HEK293T (cell line): ENCODE measurements around the gene DRC1.
"Not testable (repeated sequence)": the region's sequence is repeated elsewhere in the genome, so short reads cannot be mapped to it uniquely, and the experiment has no call there.

ENCODE experiments used
- CTCF ChIA-PET: fragments of 350-600 bp; formaldehyde crosslinking; extraction: SDS; loops from one replicate; lab custom pipeline; 2021; ENCODE audit warnings: antibody characterized with exemption, inconsistent platforms; lab: Yijun Ruan, JAX
- POLR2A ChIA-PET: fragments of 350-600 bp; formaldehyde crosslinking; extraction: SDS; loops from one replicate; lab custom pipeline; 2020; ENCODE audit warnings: antibody characterized with exemption, inconsistent platforms; lab: Yijun Ruan, JAX
- DNase-seq: peaks from one replicate; pipeline ENCODE4 v3.0.0; 2012; ENCODE audit warnings: mixed read lengths; ENCODE audit errors: extremely low spot score
- ARNT ChIP-seq: fragments of 450-650 bp; IDR thresholded peaks from 2 replicates; pipeline ENCODE4 v1.6.1; 2017; ENCODE audit warnings: mild to moderate bottlenecking
- BHLHE40 ChIP-seq: fragments of 450-650 bp; IDR thresholded peaks from 2 replicates; pipeline ENCODE4 v1.6.1; 2016; ENCODE audit warnings: mild to moderate bottlenecking, moderate library complexity, borderline replicate concordance
- CTBP1 ChIP-seq: fragments of 450-650 bp; IDR thresholded peaks from 2 replicates; pipeline ENCODE4 v1.6.1; 2016; ENCODE audit warnings: borderline replicate concordance
- ELF4 ChIP-seq: fragments of 450-650 bp; IDR thresholded peaks from 2 replicates; pipeline ENCODE4 v1.6.1; 2017; ENCODE audit warnings: antibody characterized with exemption
- FOXA1 ChIP-seq: fragments of 450-650 bp; IDR thresholded peaks from 2 replicates; pipeline ENCODE4 v1.6.1; 2016; ENCODE audit warnings: mild to moderate bottlenecking
- FOXK2 ChIP-seq: fragments of 450-650 bp; IDR thresholded peaks from 2 replicates; pipeline ENCODE4 v1.6.1; 2016; ENCODE audit warnings: mild to moderate bottlenecking
- FOXM1 ChIP-seq: fragments of 450-650 bp; IDR thresholded peaks from 2 replicates; pipeline ENCODE4 v1.6.1; 2017; ENCODE audit warnings: mild to moderate bottlenecking, borderline replicate concordance
- HDGF ChIP-seq: fragments of 450-650 bp; IDR thresholded peaks from 2 replicates; pipeline ENCODE4 v1.6.1; 2017; ENCODE audit warnings: antibody characterized with exemption, borderline replicate concordance
- L3MBTL2 ChIP-seq: fragments of 450-650 bp; conservative IDR thresholded peaks from 2 replicates; pipeline ENCODE4 v1.6.1; 2016; ENCODE audit warnings: mild to moderate bottlenecking
- LEF1 ChIP-seq: fragments of 450-650 bp; IDR thresholded peaks from 2 replicates; pipeline ENCODE4 v1.6.1; 2017; ENCODE audit warnings: mild to moderate bottlenecking, borderline replicate concordance
- NFRKB ChIP-seq: fragments of 450-650 bp; IDR thresholded peaks from 2 replicates; pipeline ENCODE4 v1.6.1; 2016; ENCODE audit warnings: mild to moderate bottlenecking, moderate library complexity
- SP1 ChIP-seq: fragments of 450-650 bp; IDR thresholded peaks from 2 replicates; pipeline ENCODE4 v1.6.1; 2017
- SUZ12 ChIP-seq: fragments of 450-650 bp; IDR thresholded peaks from 2 replicates; pipeline ENCODE4 v1.6.1; 2016; ENCODE audit warnings: mild to moderate bottlenecking
- TARDBP ChIP-seq: fragments of 450-650 bp; IDR thresholded peaks from 2 replicates; pipeline ENCODE4 v1.6.1; 2016
- ZNF384 ChIP-seq: fragments of 450-650 bp; IDR thresholded peaks from 2 replicates; pipeline ENCODE4 v1.6.1; 2016
- TF ChIP-seq, protein P1 (sequence below): fragments of 450-650 bp; IDR thresholded peaks from 2 replicates; pipeline ENCODE4 v1.6.1; 2016

Gene DRC1

DNA sequence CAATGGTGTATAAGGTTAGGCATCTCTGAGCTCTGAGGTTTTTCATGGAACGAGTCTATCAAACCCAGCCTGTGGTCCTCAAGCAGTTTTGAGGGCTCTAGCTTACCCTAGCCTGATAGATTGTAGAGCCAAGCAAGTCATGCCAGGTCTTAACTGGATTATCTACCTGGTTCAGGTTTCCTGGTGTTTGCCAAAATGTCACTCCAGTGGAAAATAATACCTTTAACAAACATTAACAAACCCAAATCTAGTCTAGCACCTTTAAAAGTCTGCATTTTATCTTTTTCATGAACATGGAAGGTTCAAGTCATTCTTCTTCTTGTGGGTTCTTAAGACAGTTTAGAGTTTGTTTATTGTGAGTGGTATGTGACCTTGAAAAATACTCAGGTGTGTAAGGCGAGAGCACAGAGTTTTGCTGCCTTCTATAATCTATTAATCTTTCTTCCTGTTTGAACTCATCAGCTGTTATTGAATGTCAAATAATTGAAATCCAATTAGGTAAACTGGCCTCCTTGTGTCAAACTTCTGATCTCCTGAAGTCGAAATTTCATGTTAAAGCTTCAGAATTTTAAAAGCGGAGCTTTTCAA lies 41.7 kb upstream of the DRC1 start:
- TF ChIP-seq ARNT (no peak), NFRKB (no peak), L3MBTL2 (no peak), ELF4 (no peak), SUZ12 (no peak), SP1 (no peak), ZNF384 (no peak), CTBP1 (no peak)
- TF ChIP-seq, protein P1, sequence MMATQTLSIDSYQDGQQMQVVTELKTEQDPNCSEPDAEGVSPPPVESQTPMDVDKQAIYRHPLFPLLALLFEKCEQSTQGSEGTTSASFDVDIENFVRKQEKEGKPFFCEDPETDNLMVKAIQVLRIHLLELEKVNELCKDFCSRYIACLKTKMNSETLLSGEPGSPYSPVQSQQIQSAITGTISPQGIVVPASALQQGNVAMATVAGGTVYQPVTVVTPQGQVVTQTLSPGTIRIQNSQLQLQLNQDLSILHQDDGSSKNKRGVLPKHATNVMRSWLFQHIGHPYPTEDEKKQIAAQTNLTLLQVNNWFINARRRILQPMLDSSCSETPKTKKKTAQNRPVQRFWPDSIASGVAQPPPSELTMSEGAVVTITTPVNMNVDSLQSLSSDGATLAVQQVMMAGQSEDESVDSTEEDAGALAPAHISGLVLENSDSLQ = no peak
- POLR2A ChIA-PET = interaction anchor here (1.5 kb wide), 1 partner anchor 14 kb away, joined by 4 read pairs; the partner anchor contains the start of gene SELENOI
- CTCF ChIA-PET = no interaction called here
- DNase-seq = no peak

DNA sequence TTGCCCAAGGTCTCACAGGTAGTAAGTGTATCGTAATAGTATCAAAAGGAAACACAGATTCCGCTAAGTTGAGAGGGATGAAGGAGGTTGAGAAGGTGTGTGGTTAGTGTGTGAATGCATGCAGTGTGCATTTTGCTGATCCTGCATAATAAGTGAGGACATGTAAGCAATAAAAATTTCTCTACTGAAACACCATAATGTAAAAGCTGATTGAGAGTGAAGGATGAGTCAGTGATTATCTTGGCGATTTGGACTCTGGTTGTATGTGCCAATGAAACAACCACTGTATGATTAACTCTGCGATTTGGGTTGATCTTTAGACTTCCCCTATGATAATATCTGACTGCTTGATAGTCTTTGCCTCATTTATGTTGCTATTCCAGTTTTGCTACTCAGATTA lies 38.4 kb upstream of the DRC1 start:
- POLR2A ChIA-PET = interaction anchor here (1.5 kb wide), 1 partner anchor 18 kb away, joined by 4 read pairs; the partner anchor contains the start of gene SELENOI
- CTCF ChIA-PET = interaction anchor here (0.6 kb wide), 1 partner anchor 97 kb away, joined by 3 read pairs; no protein-coding TSS in a partner anchor
- no peak for DNase-seq
- TF ChIP-seq CTBP1 (no peak), FOXK2 (no peak), NFRKB (no peak), BHLHE40 (no peak), TARDBP (no peak), SP1 (no peak), HDGF (no peak), ELF4 (no peak), FOXM1 (no peak), LEF1 (no peak), L3MBTL2 (no peak), SUZ12 (no peak), ARNT (no peak)
- TF ChIP-seq, protein P1 = no peak

DNA sequence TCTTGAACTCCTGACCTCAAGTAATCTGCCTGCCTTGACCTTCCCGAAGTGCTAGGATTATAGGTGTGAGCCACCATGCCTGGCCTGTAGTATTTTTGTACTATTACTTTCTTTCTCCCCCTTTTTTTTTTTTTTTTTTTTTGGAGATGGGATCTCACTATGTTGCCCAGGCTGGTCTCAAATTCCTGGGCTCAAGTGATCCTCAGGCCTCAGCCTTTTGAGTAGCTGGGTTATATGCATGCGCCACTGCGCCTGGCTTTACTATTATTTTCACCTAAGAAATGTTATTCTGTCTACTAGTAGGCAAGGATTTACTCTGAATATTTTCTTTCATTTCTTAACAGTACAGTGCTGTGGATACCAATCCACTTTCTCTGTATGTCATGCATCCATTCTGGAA lies 37.8 kb upstream of the DRC1 start:
- no peak for DNase-seq
- TF ChIP-seq, protein P1 = no peak
- TF ChIP-seq ELF4 = no peak
- no peak for TF ChIP-seq FOXM1
- TF ChIP-seq LEF1 = no peak
- no peak for TF ChIP-seq NFRKB
- TF ChIP-seq SUZ12 = no peak
- no peak for TF ChIP-seq FOXA1
- TF ChIP-seq ARNT = no peak
- TF ChIP-seq SP1 = no peak
- no peak for TF ChIP-seq L3MBTL2
- ChIA-PET POLR2A (interaction anchor here (1.5 kb wide), 1 partner anchor 18 kb away, joined by 4 read pairs; the partner anchor contains the start of gene SELENOI), CTCF (no interaction called here)

DNA sequence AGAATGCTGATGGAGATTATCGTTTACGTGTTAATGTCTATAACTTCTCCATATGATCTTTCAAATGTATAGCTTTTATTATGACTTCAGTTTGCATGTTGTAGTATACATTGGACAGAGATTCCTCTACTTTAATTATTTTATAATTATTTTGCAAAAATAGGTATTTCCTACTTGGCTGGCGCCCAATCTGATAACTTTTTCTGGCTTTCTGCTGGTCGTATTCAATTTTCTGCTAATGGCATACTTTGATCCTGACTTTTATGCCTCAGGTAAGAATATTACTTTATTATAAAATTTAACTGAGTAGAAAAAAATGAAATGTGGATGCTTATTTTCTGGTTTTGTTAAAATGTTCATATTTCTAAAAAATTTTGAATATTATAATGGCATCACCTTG lies 37.1 kb upstream of the DRC1 start:
- no peak for TF ChIP-seq TARDBP
- no peak for TF ChIP-seq SUZ12
- no peak for TF ChIP-seq ARNT
- TF ChIP-seq, protein P1 = no peak
- TF ChIP-seq FOXA1 = no peak
- no peak for TF ChIP-seq FOXK2
- no peak for TF ChIP-seq FOXM1
- no peak for TF ChIP-seq HDGF
- TF ChIP-seq LEF1 = no peak
- no peak for TF ChIP-seq CTBP1
- TF ChIP-seq BHLHE40 = no peak
- ChIA-PET CTCF (no interaction called here), POLR2A (no interaction called here)
- no peak for DNase-seq

DNA sequence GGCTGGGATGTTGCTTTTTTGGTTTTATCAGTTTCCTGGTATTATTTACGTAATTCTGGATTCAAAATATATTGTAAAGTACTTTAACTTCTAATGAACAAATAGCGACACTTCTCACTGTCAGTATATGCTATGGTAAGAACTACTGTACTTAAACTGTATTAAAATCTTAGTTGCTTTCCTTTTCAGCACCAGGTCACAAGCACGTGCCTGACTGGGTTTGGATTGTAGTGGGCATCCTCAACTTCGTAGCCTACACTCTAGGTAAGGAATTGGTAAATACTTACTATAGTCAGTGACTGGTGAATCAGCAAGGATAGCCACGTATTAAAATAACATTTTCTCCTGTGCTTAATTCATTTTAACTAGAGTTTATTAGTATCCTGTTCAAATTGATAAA lies 34.8 kb upstream of the DRC1 start:
- POLR2A ChIA-PET = no interaction called here
- TF ChIP-seq FOXK2 (no peak), ELF4 (no peak), LEF1 (no peak), HDGF (no peak), SP1 (no peak), NFRKB (no peak), ZNF384 (no peak), FOXA1 (no peak)
- TF ChIP-seq, protein P1 = no peak
- CTCF ChIA-PET = no interaction called here
- DNase-seq = no peak

DNA sequence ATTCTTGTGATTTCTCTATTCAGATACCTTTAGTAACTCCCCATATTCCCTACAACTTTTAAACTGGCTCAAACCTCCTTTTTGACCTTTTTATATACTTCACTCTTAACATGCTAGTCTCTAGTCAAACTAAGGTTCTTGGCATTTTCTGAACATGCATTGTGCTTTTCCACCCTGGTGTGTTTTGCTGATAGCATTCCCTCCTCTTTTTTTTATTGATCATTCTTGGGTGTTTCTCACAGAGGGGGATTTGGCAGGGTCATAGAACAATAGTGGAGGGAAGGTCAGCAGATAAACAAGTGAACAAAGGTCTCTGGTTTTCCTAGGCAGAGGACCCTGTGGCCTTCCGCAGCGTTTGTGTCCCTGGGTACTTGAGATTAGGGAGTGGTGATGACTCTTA lies 32.1 kb upstream of the DRC1 start:
- POLR2A ChIA-PET, DNase-seq, CTCF ChIA-PET: not testable (repeated sequence)

DNA sequence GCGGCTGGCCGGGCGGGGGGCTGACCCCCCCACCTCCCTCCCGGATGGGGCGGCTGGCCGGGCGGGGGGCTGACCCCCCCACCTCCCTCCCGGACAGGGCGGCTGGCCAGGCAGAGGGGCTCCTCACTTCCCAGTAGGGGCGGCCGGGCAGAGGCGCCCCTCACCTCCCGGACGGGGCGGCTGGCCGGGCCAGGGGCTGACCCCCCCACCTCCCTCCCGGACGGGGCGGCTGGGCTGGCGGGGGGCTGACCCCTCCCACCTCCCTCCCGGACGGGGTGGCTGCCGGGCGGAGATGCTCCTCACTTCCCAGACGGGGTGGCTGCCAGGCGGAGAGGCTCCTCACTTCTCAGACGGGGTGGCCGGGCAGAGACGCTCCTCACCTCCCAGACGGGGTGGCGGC lies 30.8 kb upstream of the DRC1 start:
- CTCF ChIA-PET, POLR2A ChIA-PET, DNase-seq: not testable (repeated sequence)
